Measurements from ENCODE around the gene PDLIM1.

DNA sequence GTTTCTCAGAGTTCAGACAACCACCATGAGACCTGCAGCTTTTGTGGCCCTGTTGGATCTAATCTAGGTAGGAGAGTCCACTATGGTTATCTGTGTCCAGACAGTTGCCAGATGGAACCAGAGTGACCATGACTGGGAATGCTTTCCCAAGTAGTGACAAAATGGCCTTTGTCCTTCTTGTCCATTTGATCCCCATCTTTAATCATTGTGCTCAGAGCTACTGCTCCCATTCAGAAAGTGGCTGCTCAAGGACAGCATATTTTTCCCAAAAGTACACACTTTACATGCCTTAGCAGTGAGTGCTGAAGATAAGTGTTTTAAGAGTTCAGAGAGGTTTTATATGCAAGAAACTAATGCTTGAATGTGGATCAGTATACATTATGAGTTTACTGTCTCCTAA is 102.2 kb downstream of the PDLIM1 start:
- TF ChIP-seq POLR2A (IDR thresholded peaks at IDR 0.05; ENCODE audit: low read length) = no peak
- TF ChIP-seq GATA1 (IDR thresholded peaks at IDR 0.05; ENCODE audit: low read depth, low read length) = no peak
